Germinal center (tissue), 1 donor: ENCODE data around the gene DYRK1B.

Source experiments
- DNase-seq: peaks from one replicate; pipeline ENCODE4 v3.0.0; 2012; ENCODE audit warnings: mixed read lengths, low spot score

The DYRK1B gene

DNA sequence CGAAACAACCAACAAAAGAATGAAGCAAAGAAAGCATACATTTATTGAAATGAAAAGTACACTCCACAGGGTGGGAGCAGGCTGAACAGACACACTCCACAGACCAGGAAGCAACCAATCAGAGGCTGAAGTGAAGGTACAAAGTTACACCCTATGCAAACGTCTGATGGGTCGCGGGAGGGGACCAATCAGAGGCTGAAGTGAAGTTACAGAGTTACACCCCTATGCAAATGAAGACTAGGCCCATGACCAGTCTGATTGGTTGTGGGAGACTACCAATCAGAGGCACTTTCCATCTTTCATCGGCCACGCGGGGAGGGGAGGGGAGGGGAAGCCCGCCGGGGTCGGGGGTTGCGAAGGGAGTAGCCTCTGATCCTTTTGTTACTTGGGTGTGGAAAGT, 24.6 kb upstream of the DYRK1B start:
- no peak for DNase-seq

DNA sequence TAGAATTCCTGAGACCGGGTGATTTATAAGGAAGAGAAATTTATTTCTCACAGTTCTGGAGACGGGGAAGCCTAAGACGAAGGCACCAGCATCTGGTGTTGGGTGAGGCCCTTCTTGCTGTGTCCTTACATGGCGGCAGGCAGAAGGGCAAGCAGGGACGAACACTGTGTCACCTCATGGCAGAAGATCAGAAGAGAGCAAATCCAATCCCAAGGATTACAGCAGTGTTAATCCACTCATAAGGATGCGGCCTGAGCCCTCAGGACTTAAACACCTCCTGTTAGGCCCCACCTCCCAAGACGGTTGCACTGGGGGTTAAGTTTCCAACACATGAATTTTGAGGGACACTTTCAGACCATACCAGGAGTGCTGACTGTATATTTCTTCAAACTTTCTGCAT, 18.9 kb upstream of the DYRK1B start:
- DNase-seq = no peak

DNA sequence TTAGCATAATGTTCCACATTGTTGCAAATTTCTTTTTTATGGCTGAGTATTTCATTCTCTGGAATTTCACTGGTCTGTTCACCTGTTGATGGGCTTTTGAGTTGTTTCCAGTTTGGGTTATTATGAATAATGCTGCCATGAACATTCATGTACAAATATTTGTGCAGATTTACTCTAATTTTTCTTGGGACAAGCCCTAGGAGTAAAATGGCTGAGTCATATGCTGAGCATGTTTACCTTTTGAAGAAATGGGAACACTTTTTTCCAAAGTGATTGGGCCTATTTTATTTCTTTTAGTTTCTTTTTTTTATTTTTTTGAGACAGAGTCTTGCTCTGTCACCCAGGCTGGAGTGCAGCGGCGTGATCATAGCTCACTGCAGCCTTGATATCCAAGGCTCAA, 16.9 kb upstream of the DYRK1B start:
- DNase-seq = no peak

DNA sequence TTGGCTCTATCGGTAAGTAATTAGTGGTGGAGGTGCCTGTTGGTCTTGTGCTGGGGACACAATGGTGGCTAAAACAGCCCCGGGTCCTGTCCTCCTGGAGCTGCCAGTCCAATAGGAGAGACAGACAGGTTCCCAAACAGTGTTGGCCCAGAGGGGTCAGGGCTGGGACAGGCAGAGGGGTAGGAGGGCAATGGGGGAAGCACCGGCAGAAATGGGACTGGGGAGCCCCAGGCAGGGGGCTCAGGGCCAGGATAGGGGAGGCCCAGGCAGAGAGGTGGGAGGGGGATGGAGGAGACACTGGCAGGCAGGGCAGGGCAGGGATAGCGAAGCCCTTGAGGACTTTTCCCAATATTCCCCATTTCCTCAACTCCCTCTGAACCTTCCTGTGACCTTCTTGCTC, 14.4 kb upstream of the DYRK1B start:
- DNase-seq = no peak

DNA sequence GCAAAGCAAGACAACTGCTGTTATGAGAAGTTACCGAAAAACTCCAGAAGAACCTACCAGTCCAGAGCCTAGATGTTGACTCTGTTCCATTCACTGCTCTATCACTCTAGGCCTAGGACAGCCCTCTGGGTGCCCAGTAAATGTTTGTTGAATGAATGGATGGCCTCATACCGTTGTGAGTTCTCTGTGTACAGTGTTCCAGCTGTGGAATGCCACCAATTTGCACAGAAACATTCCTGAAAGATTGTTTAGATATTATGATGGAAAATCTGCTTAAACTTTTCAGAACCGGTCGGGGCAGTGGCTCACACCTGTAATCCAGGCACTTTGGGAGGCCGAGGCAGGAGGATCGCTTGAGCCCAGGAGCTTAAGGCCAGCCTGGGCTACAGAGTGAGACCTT, 13.6 kb upstream of the DYRK1B start:
- no peak for DNase-seq

DNA sequence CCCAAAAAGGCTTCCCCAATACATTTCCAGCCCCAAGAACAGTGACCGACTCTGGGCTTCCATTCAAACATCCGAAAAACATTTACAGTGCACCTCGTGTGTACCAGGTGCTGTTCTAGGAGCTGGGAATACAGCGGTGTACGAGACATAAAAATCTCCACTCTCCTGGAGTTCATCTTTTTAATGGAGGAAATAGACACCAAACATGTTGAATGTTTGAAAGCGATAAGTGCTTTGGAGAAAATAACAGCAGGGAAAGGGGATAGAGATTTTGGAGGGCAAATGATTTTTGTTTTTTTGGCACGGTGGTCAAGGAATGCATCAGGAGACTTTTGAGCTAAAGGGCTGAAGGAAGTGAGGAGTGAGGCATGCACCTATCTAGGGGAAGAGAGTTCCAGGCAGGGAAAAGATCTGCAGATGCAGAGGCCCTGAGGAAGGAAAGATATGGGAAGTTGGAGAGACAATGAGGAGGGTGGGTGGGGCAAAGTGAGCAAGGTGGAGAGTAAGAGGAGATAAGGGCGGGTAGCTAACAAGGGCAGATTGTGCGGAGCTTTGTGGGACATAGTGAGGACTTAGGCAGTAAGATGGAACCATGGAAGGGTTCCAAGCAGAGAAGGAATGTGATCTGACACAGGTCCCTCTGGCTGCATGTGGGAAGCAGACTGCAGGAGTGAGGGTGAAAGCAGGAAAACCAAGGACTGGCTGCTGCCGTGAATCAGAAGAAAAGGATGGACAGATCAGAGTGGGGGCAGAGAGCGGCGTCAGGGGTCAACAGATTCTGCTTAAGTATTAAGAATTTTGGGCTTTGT, 12.9 kb upstream of the DYRK1B start:
- DNase-seq = no peak

DNA sequence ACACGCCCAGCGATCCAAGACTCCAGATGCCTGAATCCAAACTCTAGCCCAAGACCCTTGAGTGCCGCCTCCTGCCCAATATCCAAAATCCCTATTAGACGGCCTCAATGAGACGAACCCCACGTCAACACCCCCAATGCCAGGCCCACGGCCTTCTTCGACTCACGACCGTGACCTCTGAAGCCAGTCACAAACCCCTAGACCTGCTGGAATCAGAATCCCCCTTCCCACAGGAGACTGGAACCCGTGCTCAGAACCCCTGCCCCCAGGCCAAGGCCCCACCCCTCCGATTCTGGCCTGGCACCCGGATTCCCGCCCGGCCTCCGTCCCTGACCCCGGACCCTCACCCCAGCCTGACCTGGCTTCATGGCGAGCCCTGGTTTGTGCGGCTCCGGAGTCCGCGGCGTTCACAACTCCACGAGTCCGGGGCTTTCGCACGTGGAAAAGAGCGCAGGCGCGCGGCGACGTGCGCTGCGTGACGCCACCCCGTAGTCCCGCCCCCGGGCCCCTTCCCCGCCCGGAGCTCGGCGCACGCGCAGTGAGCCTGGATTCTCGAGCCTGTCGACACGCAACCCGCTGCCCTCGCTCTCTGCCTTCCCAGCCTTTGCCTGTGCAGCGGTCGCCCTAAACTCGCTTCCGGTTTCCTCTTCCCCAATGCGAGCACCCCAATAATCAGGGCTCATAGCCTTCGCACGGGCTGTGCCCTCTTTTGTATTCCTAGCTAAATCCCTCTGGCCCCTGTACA, 12.1 kb upstream of the DYRK1B start, which contains the start of gene FBL:
TSS of gene FBL (minus strand) at position 447 of the 745 bp plus-strand sequence. CDS start at position 368, 79 bp downstream.
- peak; percentile 99 for DNase-seq

DNA sequence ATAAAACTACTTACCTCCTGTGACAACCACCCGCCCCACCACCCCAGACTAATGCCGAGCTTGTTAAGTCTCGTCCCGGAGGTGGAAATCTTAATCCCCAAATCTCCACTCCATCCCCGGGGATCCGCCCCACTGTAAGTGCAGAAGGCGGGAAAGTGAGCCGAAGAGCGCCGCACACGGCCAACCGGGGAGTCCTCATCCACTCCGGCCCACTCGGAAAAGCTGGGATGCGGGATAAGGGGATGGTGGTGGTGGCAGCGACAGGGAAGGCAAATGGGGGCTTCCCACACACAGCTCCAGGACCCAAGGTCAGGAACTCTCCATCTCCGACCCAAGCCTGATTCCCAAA, 11.6 kb upstream of the DYRK1B start:
- DNase-seq = no peak

DNA sequence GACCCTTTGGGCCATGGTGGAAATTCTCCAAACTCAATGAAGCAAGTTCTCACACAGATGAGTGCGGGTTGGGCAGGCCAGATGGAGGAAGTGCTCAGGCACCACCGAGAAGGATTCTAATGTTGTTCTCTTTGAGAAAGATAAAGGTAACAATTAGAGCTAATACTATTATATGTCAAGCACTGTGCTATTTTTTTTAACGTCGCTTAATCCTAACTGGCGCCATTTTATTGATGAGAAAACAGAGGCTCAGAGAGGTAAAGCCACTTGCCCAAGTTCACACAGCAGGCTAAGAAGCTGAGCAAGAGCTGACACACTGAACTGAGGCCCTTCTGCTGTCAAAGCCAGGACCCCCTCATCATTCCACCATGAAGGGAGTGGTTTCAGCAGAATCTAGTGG, 11.2 kb upstream of the DYRK1B start:
- DNase-seq = no peak

DNA sequence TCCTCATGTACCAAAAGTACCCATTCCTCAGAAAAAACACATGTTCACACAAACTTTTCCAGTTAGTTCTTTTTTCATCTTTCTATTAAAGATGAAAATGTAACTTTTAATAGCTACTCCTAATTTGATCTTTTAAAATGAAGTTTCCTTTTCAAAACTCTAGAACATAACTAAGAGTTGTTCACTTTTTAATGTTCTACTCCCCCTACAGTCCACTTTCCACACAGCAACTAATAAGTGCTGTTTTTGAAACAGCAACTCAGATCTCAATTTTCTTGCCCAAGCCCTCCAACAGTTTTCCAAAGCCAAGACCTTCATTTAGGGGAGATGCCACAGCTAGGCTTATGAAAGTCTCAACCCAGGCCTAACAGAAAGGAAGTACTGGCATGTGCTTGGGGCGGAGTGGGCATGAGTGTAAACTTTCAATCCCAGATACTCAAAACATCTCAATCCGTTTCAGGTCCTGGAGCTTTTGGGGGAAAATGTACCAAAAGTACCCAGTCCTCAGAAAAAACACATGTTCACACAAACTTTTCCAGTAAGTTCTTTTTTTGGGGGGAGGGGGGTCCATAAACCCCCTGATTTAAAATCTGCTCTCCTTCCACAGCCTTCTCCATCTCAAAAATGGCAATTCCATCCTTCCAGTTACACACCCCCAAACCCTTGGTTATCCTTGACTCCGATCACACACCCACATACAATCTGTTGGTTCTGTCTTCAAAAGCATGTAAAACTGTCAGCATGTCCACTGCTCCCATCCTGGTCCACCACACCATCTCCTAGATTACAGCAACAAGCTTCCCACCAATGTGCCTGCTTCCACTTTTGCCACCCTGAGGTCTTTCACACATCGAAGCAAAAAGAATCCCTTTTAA, 10.2 kb upstream of the DYRK1B start:
- DNase-seq = peak; percentile 54

DNA sequence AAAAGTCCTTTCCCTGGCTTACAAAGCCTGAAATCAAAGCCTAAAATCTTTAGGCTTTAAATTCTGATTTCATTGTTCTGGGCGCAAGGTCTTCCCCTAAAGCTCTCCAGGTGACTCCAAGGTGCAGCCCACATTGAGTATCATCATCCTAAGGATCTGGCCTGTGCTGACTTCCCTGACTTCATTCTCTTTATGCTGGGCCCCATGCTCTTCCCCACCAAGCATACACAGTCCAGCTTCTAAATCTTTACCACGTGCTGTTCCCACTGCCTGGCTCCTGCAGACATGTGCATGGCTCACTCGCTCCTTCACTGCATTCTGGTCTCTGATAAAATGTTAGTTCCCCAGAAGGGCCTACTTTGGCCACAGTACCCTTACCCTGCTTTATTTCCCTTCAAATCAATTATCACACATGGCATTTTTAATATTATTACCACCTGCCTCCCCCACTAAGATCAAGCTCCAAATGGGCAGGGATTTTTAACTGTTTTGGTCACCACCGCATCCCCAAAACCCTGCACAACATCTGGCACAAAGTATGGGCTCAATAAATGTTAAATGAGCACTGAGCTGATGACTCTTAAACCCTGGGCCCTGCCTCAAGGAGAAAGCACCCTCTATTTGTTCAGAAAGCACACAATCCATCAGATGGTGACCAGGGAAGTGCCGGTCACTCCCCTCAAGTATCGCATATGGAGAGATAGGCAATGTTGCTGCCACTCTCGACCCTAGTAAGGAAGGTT, 8.9 kb upstream of the DYRK1B start:
- DNase-seq = no peak

DNA sequence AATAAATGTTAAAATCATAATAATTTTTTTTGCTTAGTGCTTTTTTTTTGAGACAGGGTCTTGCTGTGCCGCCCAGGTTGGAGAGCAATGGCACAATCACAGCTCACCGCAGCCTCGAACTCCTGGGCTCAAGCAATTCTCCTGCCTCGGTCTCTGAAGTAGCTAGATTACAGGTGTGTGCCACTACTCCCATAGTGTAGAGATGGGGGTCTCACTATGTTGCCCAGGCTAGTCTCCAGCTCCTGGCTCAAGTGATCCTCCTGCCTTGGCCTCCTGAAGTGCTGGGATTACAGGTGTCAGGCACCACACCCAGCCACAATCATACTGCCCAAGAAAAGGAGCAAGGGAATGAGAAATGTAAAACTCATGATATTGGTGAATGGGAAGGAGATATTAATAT, 7.1 kb upstream of the DYRK1B start:
- DNase-seq = no peak

DNA sequence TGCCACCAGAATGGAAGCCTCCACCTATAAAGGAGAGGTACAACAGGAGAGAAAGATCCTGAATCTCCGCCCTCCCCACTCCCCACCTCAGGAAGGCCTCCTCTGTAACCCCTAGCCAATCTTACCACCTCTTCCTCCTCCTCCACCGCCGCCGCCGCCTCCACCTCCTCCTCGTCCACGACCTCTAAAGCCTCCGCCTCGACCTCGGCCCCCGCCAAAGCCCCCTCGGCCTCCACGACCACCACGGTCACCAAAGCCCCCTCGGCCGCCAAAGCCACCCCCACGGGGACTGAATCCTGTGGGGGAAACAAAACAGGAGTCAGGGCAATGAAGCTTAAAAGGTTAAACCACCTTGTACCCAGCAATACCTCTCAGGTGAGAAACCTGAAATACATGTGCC, 6.5 kb upstream of the DYRK1B start:
- DNase-seq = no peak

DNA sequence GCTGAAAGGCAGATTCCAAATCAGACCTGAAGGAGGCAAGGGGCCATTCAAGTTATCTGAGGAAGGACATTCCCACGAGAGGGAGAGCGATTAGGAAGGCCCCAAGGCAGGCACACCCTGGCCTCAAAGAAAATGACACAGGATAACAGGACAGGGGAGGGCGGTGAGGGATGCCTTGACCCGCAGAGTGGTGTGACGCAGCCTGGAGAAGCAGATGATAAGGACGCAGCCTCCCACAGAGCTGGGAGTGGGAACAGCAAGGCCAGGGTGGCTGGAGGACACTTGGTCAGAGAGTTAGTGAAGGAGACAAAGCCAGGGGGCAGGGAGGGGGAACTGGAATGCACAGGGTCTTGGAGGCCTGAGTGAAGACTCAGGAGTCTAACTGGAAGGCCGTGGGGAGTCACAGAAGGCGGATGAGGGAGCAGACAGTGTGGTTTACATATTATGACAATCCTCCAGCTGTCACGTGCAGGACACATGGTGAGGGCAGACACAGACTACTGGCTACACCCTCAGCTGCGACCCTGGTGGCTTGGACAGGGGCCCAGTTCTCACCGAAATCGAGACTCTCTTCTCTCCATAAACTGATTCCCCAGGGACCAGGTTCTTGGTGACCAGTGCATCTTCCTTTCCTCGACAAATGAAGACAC, 5.8 kb upstream of the DYRK1B start:
- no peak for DNase-seq

DNA sequence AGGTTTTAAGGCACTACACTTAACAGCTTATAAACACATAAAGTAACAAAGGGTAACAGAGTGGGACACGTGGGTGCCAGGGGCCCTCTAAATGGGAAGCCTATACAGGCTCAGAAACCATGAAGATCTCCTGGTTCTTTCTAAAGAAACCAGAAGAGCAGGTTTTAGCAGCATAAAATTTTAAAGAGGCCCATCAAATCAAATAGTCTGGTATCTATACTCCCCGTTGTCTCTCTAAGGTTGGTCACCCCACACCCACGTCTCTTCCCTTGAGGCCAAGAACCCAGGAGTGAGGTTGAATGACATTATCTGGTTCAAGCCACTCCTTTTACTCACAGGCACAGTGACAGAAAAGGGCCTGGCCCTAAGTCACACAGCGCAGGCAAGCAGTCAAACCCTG, 4.6 kb upstream of the DYRK1B start:
- DNase-seq = no peak

DNA sequence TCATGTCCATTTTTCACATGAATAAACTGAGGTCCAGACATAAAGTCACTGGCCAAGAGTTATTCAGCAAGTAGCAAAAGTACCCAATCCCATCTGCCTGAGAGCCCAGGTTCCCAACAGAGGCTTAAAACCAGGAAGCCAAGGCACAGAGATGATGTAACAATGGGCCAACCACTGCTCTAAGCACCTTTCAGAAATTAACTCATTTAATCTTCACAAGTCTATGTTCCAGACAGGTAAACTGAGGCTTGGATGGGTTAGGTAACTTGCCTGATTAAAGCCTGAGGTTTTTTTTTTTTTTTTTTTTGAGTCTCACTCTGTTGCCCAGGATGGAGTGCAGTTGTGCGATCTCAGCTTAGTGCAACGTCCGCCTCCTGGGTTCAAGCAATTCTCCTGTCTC, 4.0 kb upstream of the DYRK1B start:
- DNase-seq = no peak

DNA sequence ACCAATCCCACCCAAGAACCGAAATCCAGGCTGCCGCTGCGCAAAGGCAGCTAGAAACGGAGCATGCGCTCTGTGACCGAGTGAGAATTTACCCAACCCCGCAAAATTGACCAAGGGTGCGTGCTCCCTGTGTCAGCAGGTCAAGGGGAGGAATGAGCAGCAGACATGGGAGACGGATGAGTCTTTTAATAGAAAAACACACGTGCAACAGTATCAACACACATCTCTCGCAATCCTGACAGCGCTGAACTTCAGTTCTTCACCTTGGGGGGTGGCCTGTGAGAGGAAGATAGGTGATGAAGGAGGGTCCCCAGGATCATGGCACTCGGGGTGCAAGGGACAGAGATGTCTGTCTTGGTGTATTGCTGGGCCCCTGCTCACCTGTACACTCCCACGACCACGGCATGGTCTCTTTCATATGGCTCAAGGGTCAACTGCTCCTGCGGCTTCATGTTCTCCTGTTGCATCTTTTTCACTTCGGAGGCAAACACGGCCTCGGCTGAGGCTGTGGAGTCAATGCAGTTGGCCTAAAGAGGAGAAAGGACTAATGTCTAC, 402 bp upstream of the DYRK1B start:
- DNase-seq = no peak

DNA sequence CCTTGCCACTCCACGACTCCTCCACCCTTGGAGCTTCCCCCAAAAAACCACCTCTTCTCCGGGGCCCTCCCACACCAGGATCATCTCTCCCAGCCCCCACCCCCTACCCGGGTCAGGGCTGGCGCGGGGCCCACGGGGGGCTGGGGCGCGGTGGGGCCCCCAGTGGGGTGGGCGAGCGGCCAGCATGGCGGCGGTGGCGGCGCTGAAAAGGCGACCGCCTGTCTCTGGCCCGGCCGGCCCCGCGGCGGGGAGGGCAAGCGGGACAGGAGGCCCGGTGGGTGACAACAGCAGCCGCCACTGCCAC, 850 bp downstream of the DYRK1B start:
- DNase-seq = no peak

DNA sequence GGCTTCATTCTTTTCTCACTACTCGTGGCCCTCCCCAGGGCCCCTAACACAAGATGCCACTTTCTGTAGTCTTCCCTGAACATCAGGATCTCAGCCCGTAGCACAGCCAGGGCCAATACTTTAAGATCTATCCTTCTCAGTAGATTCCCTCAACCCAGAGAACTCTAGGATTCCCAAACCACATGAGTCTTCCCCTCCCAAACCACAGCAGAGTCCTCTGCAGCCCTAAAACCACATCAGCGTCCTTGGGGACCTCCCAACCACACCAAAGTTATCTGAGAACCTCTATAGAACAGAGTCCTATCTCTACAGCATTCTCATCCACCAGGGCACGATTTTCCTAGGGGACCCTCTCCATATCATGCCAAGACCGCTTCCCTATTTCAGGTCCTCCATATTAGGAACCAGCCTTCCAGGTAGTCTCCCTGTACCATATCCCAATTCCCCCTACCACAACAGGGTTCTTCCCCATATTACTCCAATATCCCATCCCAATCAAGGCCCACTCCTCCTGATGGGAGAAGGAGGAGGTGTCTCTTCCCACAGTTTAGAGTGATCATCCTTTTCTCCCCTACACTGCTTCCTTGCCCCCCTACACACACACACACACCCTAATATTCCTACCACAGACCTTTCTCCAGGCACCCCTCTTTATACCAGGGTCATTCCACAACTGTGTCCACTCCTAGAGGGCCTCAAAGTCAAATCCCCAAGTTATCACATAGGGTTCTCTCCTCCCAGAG, 1.4 kb downstream of the DYRK1B start:
- no peak for DNase-seq

DNA sequence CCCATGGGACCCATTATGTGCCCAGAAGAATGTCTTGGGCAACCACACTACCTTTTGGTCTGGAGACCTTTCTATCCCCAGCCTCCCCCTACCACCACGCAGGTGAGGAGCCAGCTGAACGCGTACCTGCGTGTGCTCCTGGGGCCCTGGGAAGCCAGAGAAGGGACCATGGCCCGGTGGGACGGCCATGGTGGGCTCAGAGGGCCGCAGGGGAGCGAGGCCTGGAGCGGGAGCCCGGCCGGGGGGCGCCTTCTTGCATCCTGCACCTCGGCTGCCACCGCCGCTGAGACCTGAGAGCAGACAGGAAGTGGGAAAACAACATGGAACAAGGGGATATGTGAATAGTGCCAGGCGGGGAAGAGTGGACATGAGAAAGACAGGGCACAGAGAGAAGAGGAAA, 2.3 kb downstream of the DYRK1B start:
- no peak for DNase-seq

DNA sequence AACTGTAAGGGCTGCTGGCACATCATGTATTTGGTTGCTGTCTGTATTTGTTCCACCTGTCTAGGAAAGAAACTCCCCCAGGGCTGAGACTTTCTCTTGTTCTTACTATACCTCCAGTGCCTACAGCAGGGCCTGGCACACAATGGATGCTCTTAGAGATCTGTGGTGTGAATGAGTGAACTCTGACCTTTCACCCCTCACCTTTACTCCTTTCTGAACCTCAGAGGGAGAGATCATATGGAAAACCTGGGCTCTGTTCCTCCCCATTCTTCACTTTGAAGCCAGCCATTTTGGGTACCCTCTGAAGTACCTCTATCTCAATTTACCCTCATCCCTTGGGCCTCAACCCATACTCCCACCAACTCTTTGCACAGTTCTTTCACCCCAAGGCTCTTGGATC, 3.1 kb downstream of the DYRK1B start:
- no peak for DNase-seq
